GM12878 (cell line): ENCODE measurements around the gene AVEN. TPM values are rescaled to one million over a fixed set of nuclear protein-coding genes. Genes with fewer than 3 reads are reported as not detected.

Source experiments
- CBX3 ChIP-seq: fragments of 200-600 bp; sonication (generic); IDR thresholded peaks from 2 replicates; pipeline ENCODE4 v1.6.1; 2016; ENCODE audit warnings: low read depth, borderline replicate concordance
- CUX1 ChIP-seq: IDR thresholded peaks from 2 replicates; pipeline ENCODE4 v1.6.1; 2012; ENCODE audit warnings: improper control_type of control experiment, low read depth, low read length; ENCODE audit not compliant: insufficient replicate concordance
- JUND ChIP-seq: IDR thresholded peaks from 2 replicates; pipeline ENCODE4 v1.6.1; 2012; ENCODE audit warnings: low read depth, mild to moderate bottlenecking, low read length, improper control_type of control experiment, moderate library complexity
- MXI1 ChIP-seq: fragments of 150-350 bp; IDR thresholded peaks from 2 replicates; pipeline ENCODE4 v1.6.1; 2011; ENCODE audit warnings: low read depth, mild to moderate bottlenecking, inconsistent platforms, low read length, improper control_type of control experiment
- NBN ChIP-seq: fragments of 450-650 bp; IDR thresholded peaks from 2 replicates; pipeline ENCODE4 v1.6.1; 2016
- polyA plus RNA-seq, 11 experiments: library from polyadenylated mRNA; depleted of rRNA in 4 of 11; unstranded in 6 of 11; stranded (reverse) in 5 of 11; fragments of >200 nt; fragmentation: Nextera tagmentation in 4 of 11; fragmentation: Illumina TruSeq in 1 of 11; extraction: Ambion mirVana in 4 of 11; extraction: Trizol in 1 of 11; gene quantifications; 1 replicate in 1 of 11; 2 replicates in 10 of 11; pipeline versions ENCODE4 v1.2.1 to v1.2.3, GENCODE V29; 2011 to 2016; ENCODE audit warnings: inconsistent platforms in 2 of 11, missing spikeins in 2 of 11, low read depth in 1 of 11
- total RNA-seq, 4 experiments: library from RNA; depleted of rRNA in 3 of 4; stranded (reverse); fragments of >200 nt in 3 of 4; fragmentation: Illumina TruSeq in 1 of 4; extraction: Trizol in 1 of 4; gene quantifications; 2 replicates each; pipeline versions ENCODE4 v1.2.1 to v1.2.3, GENCODE V29; 2013 to 2021
- TF ChIP-seq, protein P1 (sequence below): fragments of 450-650 bp; formaldehyde crosslinking; IDR thresholded peaks from 2 replicates; pipeline ENCODE4 v1.4.0; 2022; ENCODE audit warnings: mild to moderate bottlenecking, moderate library complexity
- TF ChIP-seq, protein P2 (sequence below): IDR thresholded peaks from 2 replicates; pipeline ENCODE4 v1.6.1; 2012; ENCODE audit warnings: low read depth, low read length, improper control_type of control experiment

The AVEN gene
- total and polyA plus RNA-seq, 10 of the 15 experiments (the other 5 are each of a cell fraction or from before 2014, with no cell fraction given), result 1.4 to 15.1 (median 10.5) TPM

GRCh38 chr15:34018021-34018645 lies 20.9 kb downstream of the AVEN start (continued):
- TF ChIP-seq, protein P1, sequence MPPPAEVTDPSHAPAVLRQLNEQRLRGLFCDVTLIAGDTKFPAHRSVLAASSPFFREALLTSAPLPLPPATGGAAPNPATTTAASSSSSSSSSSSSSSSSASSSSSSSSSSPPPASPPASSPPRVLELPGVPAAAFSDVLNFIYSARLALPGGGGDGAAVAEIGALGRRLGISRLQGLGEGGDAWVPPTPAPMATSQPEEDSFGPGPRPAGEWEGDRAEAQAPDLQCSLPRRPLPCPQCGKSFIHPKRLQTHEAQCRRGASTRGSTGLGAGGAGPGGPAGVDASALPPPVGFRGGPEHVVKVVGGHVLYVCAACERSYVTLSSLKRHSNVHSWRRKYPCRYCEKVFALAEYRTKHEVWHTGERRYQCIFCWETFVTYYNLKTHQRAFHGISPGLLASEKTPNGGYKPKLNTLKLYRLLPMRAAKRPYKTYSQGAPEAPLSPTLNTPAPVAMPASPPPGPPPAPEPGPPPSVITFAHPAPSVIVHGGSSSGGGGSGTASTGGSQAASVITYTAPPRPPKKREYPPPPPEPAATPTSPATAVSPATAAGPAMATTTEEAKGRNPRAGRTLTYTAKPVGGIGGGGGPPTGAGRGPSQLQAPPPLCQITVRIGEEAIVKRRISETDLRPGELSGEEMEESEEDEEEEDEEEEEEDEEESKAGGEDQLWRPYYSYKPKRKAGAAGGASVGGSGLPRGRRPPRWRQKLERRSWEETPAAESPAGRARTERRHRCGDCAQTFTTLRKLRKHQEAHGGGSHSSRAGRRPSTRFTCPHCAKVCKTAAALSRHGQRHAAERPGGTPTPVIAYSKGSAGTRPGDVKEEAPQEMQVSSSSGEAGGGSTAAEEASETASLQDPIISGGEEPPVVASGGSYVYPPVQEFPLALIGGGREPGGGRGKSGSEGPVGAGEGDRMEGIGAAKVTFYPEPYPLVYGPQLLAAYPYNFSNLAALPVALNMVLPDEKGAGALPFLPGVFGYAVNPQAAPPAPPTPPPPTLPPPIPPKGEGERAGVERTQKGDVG (CRISPR knock-in tag), result no peak
- TF ChIP-seq CUX1, result no peak
- TF ChIP-seq MXI1, result no peak
- no peak for TF ChIP-seq CBX3
- TF ChIP-seq, protein P2, sequence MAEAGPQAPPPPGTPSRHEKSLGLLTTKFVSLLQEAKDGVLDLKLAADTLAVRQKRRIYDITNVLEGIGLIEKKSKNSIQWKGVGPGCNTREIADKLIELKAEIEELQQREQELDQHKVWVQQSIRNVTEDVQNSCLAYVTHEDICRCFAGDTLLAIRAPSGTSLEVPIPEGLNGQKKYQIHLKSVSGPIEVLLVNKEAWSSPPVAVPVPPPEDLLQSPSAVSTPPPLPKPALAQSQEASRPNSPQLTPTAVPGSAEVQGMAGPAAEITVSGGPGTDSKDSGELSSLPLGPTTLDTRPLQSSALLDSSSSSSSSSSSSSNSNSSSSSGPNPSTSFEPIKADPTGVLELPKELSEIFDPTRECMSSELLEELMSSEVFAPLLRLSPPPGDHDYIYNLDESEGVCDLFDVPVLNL, result no peak
- TF ChIP-seq JUND, result no peak
- no peak for TF ChIP-seq NBN
